Measurements from ENCODE around the gene ARHGAP24.

The ARHGAP24 gene

DNA sequence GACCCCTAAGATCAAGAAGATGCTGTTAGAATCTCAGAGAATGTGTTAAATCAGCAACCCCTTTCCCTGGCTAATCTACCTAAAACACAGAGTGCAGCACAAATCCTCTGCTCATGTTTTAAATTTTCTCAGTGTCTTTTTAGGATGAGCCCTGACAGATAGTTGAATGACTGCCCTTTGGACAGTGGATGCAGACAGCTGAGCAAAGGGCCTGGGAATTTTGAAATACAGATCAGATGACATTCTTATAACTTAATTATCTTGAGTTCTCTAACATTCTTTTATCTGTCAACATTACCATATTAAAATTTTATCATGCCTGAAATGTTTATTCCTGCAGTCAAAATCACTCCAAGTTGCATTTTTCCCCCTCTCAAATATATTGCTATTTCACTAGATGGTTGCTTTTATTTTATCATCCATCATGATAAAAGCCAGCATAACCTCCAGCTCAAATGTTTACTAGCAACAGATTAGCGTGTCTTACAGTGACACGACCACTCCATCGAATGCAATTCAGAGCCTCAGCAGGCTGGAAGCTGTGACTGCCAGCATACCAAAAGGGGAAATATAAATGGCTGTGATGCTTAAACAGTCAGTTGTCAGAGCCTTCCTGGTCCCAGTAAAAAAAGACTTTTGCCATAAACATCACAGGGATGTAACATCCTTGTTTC is 22.8 kb upstream of the ARHGAP24 start:
- Histone ChIP-seq H3K27me3 (ENCODE audit: insufficient read depth, low read length) (no peaks in the 10 kb centered on the region), H3K79me2 (ENCODE audit: control insufficient read depth, insufficient read depth, low read length, unreplicated experiment) (no peaks in the 10 kb centered on the region), H3K27ac (ENCODE audit: low read depth, low read length) (no peak overlapping the region), H3K4me3 (ENCODE audit: low read depth, low read length) (no peak overlapping the region), H2AFZ (ENCODE audit: low read length, unreplicated experiment) (peak overlapping the region; percentile 17), H3K4me1 (ENCODE audit: control insufficient read depth, insufficient read depth, low read length, unreplicated experiment) (no peaks in the 10 kb centered on the region), H3K36me3 (ENCODE audit: insufficient read depth, low read length) (no peaks in the 10 kb centered on the region)

DNA sequence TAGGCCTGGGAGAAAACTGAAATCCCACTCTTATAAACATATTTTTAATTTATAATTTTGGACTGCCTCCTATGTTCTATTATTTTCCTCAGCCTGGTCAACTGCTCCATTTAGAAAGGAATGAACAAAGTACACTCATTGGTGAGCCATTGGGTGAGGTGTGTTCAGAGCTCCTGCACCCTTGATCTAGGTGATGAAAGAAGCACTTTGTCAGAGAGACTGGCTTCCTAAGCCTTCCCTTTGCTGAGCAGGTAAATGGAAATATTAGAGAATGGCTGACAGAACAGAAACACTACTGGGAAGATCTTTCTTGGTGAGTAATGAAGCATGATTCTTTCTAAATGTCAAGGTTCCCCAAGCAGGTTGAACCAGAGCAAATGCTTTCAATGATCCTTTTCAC is 19.0 kb upstream of the ARHGAP24 start:
- Histone ChIP-seq H3K4me3 (ENCODE audit: low read depth, low read length) (no peak overlapping the region), H3K36me3 (ENCODE audit: insufficient read depth, low read length) (no peaks in the 10 kb centered on the region), H3K79me2 (ENCODE audit: control insufficient read depth, insufficient read depth, low read length, unreplicated experiment) (no peaks in the 10 kb centered on the region), H3K4me1 (ENCODE audit: control insufficient read depth, insufficient read depth, low read length, unreplicated experiment) (no peaks in the 10 kb centered on the region), H2AFZ (ENCODE audit: low read length, unreplicated experiment) (no peak overlapping the region), H3K27ac (ENCODE audit: low read depth, low read length) (no peak overlapping the region), H3K27me3 (ENCODE audit: insufficient read depth, low read length) (no peaks in the 10 kb centered on the region)

DNA sequence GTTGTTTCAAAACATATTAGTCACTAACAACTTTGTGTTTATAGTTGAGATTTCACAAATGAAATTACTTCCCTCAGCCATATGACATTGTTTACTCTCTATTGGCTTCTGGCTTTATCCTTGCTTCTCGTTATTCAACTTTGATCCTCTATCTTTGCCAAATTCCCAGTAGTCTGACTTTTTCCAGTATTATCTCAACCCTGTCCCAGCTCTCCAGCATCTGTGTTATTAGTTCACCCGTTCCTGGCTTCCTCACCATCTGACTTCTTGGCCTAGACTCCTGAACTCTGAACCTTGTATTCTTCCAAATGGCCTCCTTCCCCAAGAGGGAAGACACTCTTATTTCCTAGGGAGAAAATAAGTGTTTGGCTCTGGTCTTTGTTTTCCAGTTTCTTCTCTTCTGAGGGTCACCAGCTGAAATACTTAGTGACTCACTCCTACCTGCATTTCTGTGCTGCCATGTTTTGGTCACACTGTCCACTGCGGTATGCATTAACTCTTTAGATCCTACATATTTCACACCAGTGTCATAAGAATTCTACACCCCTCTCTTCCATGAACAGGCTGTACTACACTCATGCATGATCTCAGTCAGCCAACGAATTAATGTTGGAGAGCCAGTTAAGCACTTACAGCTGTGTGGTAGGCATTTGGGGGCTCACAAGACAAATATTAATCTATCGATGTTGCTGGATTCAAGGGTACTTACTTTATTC is 17.0 kb upstream of the ARHGAP24 start:
- H2AFZ ChIP-seq (ENCODE audit: low read length, unreplicated experiment) = no peak overlapping the region
- H3K4me3 ChIP-seq (ENCODE audit: low read depth, low read length) = no peak overlapping the region
- no peak overlapping the region for H3K27ac ChIP-seq (ENCODE audit: low read depth, low read length)
- H3K4me1 ChIP-seq (ENCODE audit: control insufficient read depth, insufficient read depth, low read length, unreplicated experiment) = no peaks in the 10 kb centered on the region
- H3K36me3 ChIP-seq (ENCODE audit: insufficient read depth, low read length) = no peaks in the 10 kb centered on the region
- no peaks in the 10 kb centered on the region for H3K79me2 ChIP-seq (ENCODE audit: control insufficient read depth, insufficient read depth, low read length, unreplicated experiment)
- no peaks in the 10 kb centered on the region for H3K27me3 ChIP-seq (ENCODE audit: insufficient read depth, low read length)

GRCh38 chr4:85459736-85460135 is 15.2 kb upstream of the ARHGAP24 start:
- Histone ChIP-seq H3K4me1 (ENCODE audit: control insufficient read depth, insufficient read depth, low read length, unreplicated experiment) (no peaks in the 10 kb centered on the region), H2AFZ (ENCODE audit: low read length, unreplicated experiment) (no peak overlapping the region), H3K79me2 (ENCODE audit: control insufficient read depth, insufficient read depth, low read length, unreplicated experiment) (no peaks in the 10 kb centered on the region), H3K4me3 (ENCODE audit: low read depth, low read length) (no peak overlapping the region), H3K36me3 (ENCODE audit: insufficient read depth, low read length) (no peaks in the 10 kb centered on the region), H3K27me3 (ENCODE audit: insufficient read depth, low read length) (no peaks in the 10 kb centered on the region), H3K27ac (ENCODE audit: low read depth, low read length) (no peak overlapping the region)

DNA sequence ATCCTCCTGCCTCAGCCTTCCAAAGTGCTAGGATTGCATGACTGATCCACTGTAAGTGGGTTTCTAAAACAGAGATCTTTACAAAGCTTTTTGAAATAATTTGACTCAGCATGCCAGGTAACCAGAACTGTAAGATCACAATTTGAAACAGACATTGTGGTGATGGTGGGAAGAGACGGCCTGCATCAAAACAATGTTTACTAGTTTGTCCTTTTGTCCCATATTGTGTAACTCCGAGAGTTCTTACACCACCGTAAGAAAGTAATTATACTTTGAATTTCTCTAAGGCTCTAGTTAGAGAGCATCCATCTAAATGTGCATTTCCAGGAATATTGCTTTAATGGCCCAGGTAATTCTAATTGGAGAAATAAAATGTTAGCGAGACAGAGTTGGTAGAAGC is 594 bp upstream of the ARHGAP24 start:
- peaks cover 28% of the 10 kb centered on the region for H3K4me1 ChIP-seq (ENCODE audit: control insufficient read depth, insufficient read depth, low read length, unreplicated experiment)
- peak overlapping the region; percentile 67 for H2AFZ ChIP-seq (ENCODE audit: low read length, unreplicated experiment)
- peak overlapping the region; percentile 87; the same call in 1 of the 2 replicates for H3K4me3 ChIP-seq (ENCODE audit: low read depth, low read length)
- H3K27me3 ChIP-seq (ENCODE audit: insufficient read depth, low read length) = no peaks in the 10 kb centered on the region
- H3K36me3 ChIP-seq (ENCODE audit: insufficient read depth, low read length) = no peaks in the 10 kb centered on the region
- peak overlapping the region; percentile 81 for H3K27ac ChIP-seq (ENCODE audit: low read depth, low read length)
- peaks cover 30% of the 10 kb centered on the region for H3K79me2 ChIP-seq (ENCODE audit: control insufficient read depth, insufficient read depth, low read length, unreplicated experiment)

DNA sequence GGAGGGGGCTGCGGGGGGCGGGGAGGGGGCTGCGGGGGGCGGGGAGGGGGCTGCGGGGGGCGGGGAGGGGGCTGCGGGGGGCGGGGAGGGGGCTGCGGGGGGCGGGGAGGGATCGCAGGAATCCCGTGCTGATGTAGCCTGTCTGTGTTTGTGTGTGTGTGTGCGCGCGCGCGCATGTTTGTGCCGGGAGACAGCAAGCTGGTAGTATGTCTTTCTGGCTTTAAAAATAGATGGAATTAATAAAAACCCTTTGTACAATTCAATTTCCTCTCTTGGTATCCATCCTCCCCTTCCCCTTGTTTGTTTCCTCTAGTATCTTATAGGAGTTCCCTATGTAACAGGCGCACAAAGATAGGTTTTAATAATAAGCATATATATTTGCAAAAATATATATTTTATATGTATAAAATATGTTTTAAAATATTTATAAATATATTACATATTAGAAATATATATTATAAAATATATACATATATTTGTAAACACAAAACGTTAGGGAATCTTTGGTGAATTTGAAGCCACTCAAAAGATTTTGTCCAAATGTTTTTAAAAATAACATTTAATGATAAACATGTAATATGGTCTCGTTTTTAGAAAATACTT is 782 bp downstream of the ARHGAP24 start:
- Histone ChIP-seq H3K36me3 (ENCODE audit: insufficient read depth, low read length) (no peaks in the 10 kb centered on the region), H3K27me3 (ENCODE audit: insufficient read depth, low read length) (no peaks in the 10 kb centered on the region), H3K79me2 (ENCODE audit: control insufficient read depth, insufficient read depth, low read length, unreplicated experiment) (peaks cover 41% of the 10 kb centered on the region), H3K27ac (ENCODE audit: low read depth, low read length) (peak overlapping the region; percentile 55; the same call in 1 of the 2 replicates), H2AFZ (ENCODE audit: low read length, unreplicated experiment) (no peak overlapping the region), H3K4me3 (ENCODE audit: low read depth, low read length) (peak overlapping the region; percentile 87), H3K4me1 (ENCODE audit: control insufficient read depth, insufficient read depth, low read length, unreplicated experiment) (peaks cover 38% of the 10 kb centered on the region)

- H3K4me1 ChIP-seq (ENCODE audit: control insufficient read depth, insufficient read depth, low read length, unreplicated experiment) = peaks cover 38% of the 10 kb centered on the region
- H3K79me2 ChIP-seq (ENCODE audit: control insufficient read depth, insufficient read depth, low read length, unreplicated experiment) = peaks cover 46% of the 10 kb centered on the region
- peak overlapping the region; percentile 55; the same call in 1 of the 2 replicates for H3K27ac ChIP-seq (ENCODE audit: low read depth, low read length)
- H3K27me3 ChIP-seq (ENCODE audit: insufficient read depth, low read length) = no peaks in the 10 kb centered on the region
- H2AFZ ChIP-seq (ENCODE audit: low read length, unreplicated experiment) = peak overlapping the region; percentile 35
- no peaks in the 10 kb centered on the region for H3K36me3 ChIP-seq (ENCODE audit: insufficient read depth, low read length)
- H3K4me3 ChIP-seq (ENCODE audit: low read depth, low read length) = peak overlapping the region; percentile 69
Measured at GRCh38 chr4:85476381-85476780, 1.4 kb downstream of the ARHGAP24 start.

DNA sequence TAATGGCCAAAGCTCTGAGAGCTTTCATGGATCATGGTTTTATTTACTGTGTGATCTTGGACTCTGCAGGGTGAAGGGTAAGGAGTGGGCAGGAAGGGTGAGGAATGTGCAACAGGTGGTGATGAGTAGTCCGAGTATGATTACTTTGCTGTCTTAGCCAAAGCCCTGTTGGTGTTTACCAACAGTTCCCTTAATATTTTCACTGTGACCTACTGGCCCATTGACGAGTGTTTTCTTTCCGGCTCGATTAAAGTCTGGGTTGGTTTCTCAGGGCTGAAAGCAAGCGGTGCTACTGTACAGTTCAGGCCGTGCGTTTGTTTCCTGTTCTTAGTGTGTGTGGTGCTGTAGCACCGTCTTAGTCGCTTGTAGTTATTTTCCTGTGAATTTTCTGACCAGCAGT is 2.6 kb downstream of the ARHGAP24 start:
- Histone ChIP-seq H3K79me2 (ENCODE audit: control insufficient read depth, insufficient read depth, low read length, unreplicated experiment) (peaks cover 58% of the 10 kb centered on the region), H2AFZ (ENCODE audit: low read length, unreplicated experiment) (no peak overlapping the region)

GRCh38 chr4:85478576-85478975 is 3.6 kb downstream of the ARHGAP24 start:
- Histone ChIP-seq H3K36me3 (ENCODE audit: insufficient read depth, low read length) (no peaks in the 10 kb centered on the region), H2AFZ (ENCODE audit: low read length, unreplicated experiment) (peak overlapping the region; percentile 29), H3K4me1 (ENCODE audit: control insufficient read depth, insufficient read depth, low read length, unreplicated experiment) (peaks cover 38% of the 10 kb centered on the region), H3K4me3 (ENCODE audit: low read depth, low read length) (peak overlapping the region; percentile 69), H3K79me2 (ENCODE audit: control insufficient read depth, insufficient read depth, low read length, unreplicated experiment) (peaks cover 59% of the 10 kb centered on the region), H3K27me3 (ENCODE audit: insufficient read depth, low read length) (no peaks in the 10 kb centered on the region), H3K27ac (ENCODE audit: low read depth, low read length) (peak overlapping the region; percentile 41)

More for the DNA sequence above, 2.6 kb downstream of the ARHGAP24 start:
- H3K27ac ChIP-seq (ENCODE audit: low read depth, low read length) = 0 out of 2 replicates have a peak overlapping the region, but pooled peaks have one; percentile 5
- H3K4me3 ChIP-seq (ENCODE audit: low read depth, low read length) = peak overlapping the region; percentile 69
- H3K4me1 ChIP-seq (ENCODE audit: control insufficient read depth, insufficient read depth, low read length, unreplicated experiment) = peaks cover 38% of the 10 kb centered on the region
- no peaks in the 10 kb centered on the region for H3K27me3 ChIP-seq (ENCODE audit: insufficient read depth, low read length)
- H3K36me3 ChIP-seq (ENCODE audit: insufficient read depth, low read length) = no peaks in the 10 kb centered on the region

- Histone ChIP-seq H2AFZ (ENCODE audit: low read length, unreplicated experiment) (no peak overlapping the region), H3K36me3 (ENCODE audit: insufficient read depth, low read length) (no peaks in the 10 kb centered on the region), H3K79me2 (ENCODE audit: control insufficient read depth, insufficient read depth, low read length, unreplicated experiment) (peaks cover 49% of the 10 kb centered on the region), H3K4me3 (ENCODE audit: low read depth, low read length) (no peak overlapping the region), H3K27me3 (ENCODE audit: insufficient read depth, low read length) (no peaks in the 10 kb centered on the region), H3K4me1 (ENCODE audit: control insufficient read depth, insufficient read depth, low read length, unreplicated experiment) (peaks cover 38% of the 10 kb centered on the region), H3K27ac (ENCODE audit: low read depth, low read length) (no peak overlapping the region)
Measured at GRCh38 chr4:85482010-85482738, 7.2 kb downstream of the ARHGAP24 start.

Data from ACC112 (cell line).